Tibial nerve (tissue), 4 donors: Measurements from ENCODE around the gene FAM47E. TPM values are rescaled to one million over a fixed set of nuclear protein-coding genes. Genes with fewer than 3 reads are reported as not detected.
"Not testable (repeated sequence)": the region's sequence is repeated elsewhere in the genome, so short reads cannot be mapped to it uniquely, and the experiment has no call there.

Experiments used
- DNase-seq, 2 donors: peaks; one replicate each; pipeline ENCODE4 v3.0.0-alpha.2; 2019; ENCODE audit warnings: low spot score in 2 of 2
- H3K27ac ChIP-seq, 4 donors: fragments of 200-600 bp; sonication (generic) in 3 of 4; one replicate each; pipeline ENCODE4 v1.5.1; 2017 to 2019; ENCODE audit warnings: mild to moderate bottlenecking in 1 of 4
- H3K27me3 ChIP-seq, 2 donors: fragments of 200-600 bp; sonication (generic) in 1 of 2; one replicate each; pipeline versions ENCODE4 v1.5.1 to v1.6.0; 2017 to 2019
- H3K36me3 ChIP-seq, 3 donors: fragments of 200-600 bp; sonication (generic); one replicate each; pipeline ENCODE4 v1.5.1; 2018 to 2019
- H3K4me1 ChIP-seq, 4 donors: fragments of 200-600 bp; sonication (generic) in 3 of 4; one replicate each; pipeline ENCODE4 v1.5.1; 2017 to 2019
- H3K4me3 ChIP-seq, 4 donors: fragments of 200-600 bp; sonication (generic) in 3 of 4; one replicate each; pipeline ENCODE4 v1.5.1; 2017 to 2019; ENCODE audit warnings: mild to moderate bottlenecking in 1 of 4, moderate library complexity in 1 of 4
- H3K9me3 ChIP-seq, 4 donors: fragments of 200-600 bp; sonication (generic) in 3 of 4; one replicate each; pipeline ENCODE4 v1.5.1; 2017 to 2019
- EP300 ChIP-seq, 2 donors: sonication (generic); formaldehyde crosslinking; IDR thresholded peaks; one replicate each; pipeline ENCODE4 v1.6.1; 2017; ENCODE audit warnings: antibody characterized with exemption in 2 of 2, mild to moderate bottlenecking in 1 of 2
- POLR2A ChIP-seq, 2 donors: fragments of 450-650 bp; IDR thresholded peaks; one replicate each; pipeline ENCODE4 v1.6.1; 2017; ENCODE audit warnings: antibody characterized with exemption in 2 of 2, mild to moderate bottlenecking in 2 of 2, moderate library complexity in 2 of 2
- WGBS, 2 donors: methylation state at CpG; one replicate each; pipeline ENCODE4 v1.1.5; 2018; 5-methylcytosine and 5-hydroxymethylcytosine counted together
- total RNA-seq, 4 donors: library from RNA; depleted of rRNA; stranded (reverse); fragments of >200 nt; gene quantifications; one replicate each; pipeline ENCODE4 v1.1.0, GENCODE V29; 2016
- TF ChIP-seq, protein P1 (sequence below), 5 experiments: fragments of 200-600 bp in 3 of 5; fragments of 450-650 bp in 2 of 5; sonication (generic) in 3 of 5; IDR thresholded peaks; one replicate each; pipeline ENCODE4 v1.5.1; 2016 to 2019; ENCODE audit warnings: antibody characterized with exemption in 5 of 5, mild to moderate bottlenecking in 3 of 5, moderate library complexity in 2 of 5

Gene FAM47E
- total RNA-seq, 4 donors from 2014 or later, result 0.30 to 4.6 (median 1.5) TPM

DNA sequence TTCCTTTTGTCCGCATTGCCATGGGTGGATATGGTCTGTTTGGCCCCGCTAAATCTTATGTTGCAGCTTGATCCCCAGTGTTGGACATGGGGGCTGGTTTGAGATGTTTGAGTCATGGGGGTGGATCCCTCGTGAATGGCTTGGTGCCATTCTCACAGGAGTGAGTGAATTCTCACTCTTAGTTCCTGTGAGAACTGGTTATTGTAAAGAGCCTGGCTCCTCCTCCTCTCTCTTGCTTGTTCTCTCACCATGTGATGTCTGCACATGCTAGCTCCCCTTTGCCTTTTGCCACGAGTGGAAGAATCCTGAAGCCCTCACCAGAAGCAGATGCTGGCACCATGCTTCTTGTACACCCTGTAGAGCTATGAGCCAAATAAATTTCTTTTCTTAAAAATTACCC lies 32.4 kb downstream of the FAM47E start:
- TF ChIP-seq, protein P1, sequence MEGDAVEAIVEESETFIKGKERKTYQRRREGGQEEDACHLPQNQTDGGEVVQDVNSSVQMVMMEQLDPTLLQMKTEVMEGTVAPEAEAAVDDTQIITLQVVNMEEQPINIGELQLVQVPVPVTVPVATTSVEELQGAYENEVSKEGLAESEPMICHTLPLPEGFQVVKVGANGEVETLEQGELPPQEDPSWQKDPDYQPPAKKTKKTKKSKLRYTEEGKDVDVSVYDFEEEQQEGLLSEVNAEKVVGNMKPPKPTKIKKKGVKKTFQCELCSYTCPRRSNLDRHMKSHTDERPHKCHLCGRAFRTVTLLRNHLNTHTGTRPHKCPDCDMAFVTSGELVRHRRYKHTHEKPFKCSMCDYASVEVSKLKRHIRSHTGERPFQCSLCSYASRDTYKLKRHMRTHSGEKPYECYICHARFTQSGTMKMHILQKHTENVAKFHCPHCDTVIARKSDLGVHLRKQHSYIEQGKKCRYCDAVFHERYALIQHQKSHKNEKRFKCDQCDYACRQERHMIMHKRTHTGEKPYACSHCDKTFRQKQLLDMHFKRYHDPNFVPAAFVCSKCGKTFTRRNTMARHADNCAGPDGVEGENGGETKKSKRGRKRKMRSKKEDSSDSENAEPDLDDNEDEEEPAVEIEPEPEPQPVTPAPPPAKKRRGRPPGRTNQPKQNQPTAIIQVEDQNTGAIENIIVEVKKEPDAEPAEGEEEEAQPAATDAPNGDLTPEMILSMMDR (IDR thresholded peaks at IDR 0.05), result no peak
- no peak for TF ChIP-seq POLR2A (IDR thresholded peaks at IDR 0.05)
- TF ChIP-seq EP300 (IDR thresholded peaks at IDR 0.05), result no peak
- Histone ChIP-seq H3K9me3 (peaks cover 0 to 13% (median 0%) of the 10 kb centered on the region in 4 donors), H3K4me3 (no peak overlapping the region), H3K4me1 (no peaks in the 10 kb centered on the region), H3K27me3 (no peaks in the 10 kb centered on the region), H3K27ac (no peak overlapping the region), H3K36me3 (no peaks in the 10 kb centered on the region)
- WGBS, 2 donors, result 71 to 72% methylated on average over 4 of the region's 4 CpGs
- DNase-seq, result no peak

- not testable (repeated sequence) for DNase-seq
- 79 to 83% methylated on average over 3 of the region's 3 CpGs for WGBS, 2 donors
- H3K9me3 ChIP-seq, result peaks cover 0 to 13% (median 0%) of the 10 kb centered on the region in 4 donors
These were observed 36.3 kb downstream of the FAM47E start for GRCh38 chr4:76287811-76288210.

DNA sequence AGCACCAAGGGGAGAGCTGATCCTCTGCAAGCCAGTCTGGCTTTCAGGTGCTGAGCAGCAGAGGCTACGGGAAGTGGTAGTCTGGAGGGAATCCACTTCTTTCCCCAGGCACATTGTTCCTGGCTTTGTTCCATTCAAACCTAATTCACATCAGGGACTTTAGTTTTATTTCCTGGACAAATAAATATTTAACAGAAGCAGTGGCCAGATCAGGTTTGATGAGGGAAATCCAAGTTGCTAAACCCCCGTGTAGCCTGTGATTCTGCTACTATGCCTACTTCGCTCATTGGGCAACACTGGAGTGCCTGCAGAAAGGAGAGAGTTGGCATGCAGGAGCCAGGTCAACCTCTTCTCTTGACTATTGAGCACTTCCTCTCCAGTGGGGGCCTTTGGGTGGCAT lies 41.2 kb downstream of the FAM47E start:
- H3K27me3 ChIP-seq, result no peaks in the 10 kb centered on the region
- no peaks in the 10 kb centered on the region for H3K36me3 ChIP-seq
- H3K4me1 ChIP-seq, result no peaks in the 10 kb centered on the region
- H3K9me3 ChIP-seq, result peaks cover 0 to 16% (median 0%) of the 10 kb centered on the region in 4 donors
- TF ChIP-seq, protein P1 (IDR thresholded peaks at IDR 0.05), result no peak
- TF ChIP-seq POLR2A (IDR thresholded peaks at IDR 0.05), result no peak
- no peak for TF ChIP-seq EP300 (IDR thresholded peaks at IDR 0.05)
- WGBS, 2 donors, result 74 to 89% methylated on average over 3 of the region's 3 CpGs
- H3K27ac ChIP-seq, result no peak overlapping the region
- no peak overlapping the region for H3K4me3 ChIP-seq
- DNase-seq, result no peak

More at GRCh38 chr4:76287811-76288210, 36.3 kb downstream of the FAM47E start:
- H3K4me3 ChIP-seq, H3K36me3 ChIP-seq, H3K27me3 ChIP-seq, H3K4me1 ChIP-seq, H3K27ac ChIP-seq: not testable (repeated sequence)

GRCh38 chr4:76293772-76294171 lies 42.3 kb downstream of the FAM47E start:
- DNase-seq, result no peak
- WGBS, 2 donors, result 70 to 78% methylated on average over 2 of the region's 2 CpGs
- Histone ChIP-seq H3K9me3 (peaks cover 0 to 18% (median 0%) of the 10 kb centered on the region in 4 donors), H3K27ac (no peak overlapping the region), H3K27me3 (no peaks in the 10 kb centered on the region), H3K4me3 (no peak overlapping the region), H3K36me3 (no peaks in the 10 kb centered on the region), H3K4me1 (no peaks in the 10 kb centered on the region)
- TF ChIP-seq POLR2A (IDR thresholded peaks at IDR 0.05) (no peak), EP300 (IDR thresholded peaks at IDR 0.05) (no peak)
- TF ChIP-seq, protein P1 (IDR thresholded peaks at IDR 0.05), result no peak

DNA sequence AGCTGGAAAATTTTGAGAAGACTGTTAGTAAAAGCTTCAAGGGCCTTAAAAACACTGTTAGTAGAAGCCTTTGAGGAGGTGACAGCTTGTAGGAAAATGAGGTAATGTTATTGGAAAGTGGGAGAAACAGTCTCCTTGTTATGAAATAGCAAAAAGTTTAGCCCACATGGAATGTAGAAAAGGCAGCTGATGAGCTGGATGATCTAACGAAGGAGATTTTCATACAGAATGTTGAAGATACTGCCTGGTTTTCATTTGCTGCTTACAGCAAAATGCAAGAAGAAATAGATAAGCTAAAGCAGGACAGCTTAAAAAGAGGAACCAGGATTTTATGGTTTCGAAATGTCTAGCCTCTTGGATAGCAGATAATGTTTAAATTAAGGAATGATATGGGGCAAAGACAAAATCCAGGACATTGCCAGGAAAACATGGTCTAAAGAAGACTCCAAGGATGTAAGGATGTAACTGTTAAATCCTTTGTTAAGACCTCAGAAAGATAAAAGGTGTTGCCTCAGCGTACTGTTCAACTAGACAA lies 44.8 kb downstream of the FAM47E start:
- Histone ChIP-seq H3K27ac (no peak overlapping the region), H3K4me1 (no peaks in the 10 kb centered on the region), H3K27me3 (no peaks in the 10 kb centered on the region), H3K4me3 (no peak overlapping the region), H3K36me3 (no peaks in the 10 kb centered on the region), H3K9me3 (peaks cover 0 to 18% (median 0%) of the 10 kb centered on the region in 4 donors)
- TF ChIP-seq, protein P1 (IDR thresholded peaks at IDR 0.05), result no peak
- TF ChIP-seq POLR2A (IDR thresholded peaks at IDR 0.05) (no peak), EP300 (IDR thresholded peaks at IDR 0.05) (no peak)
- 79% methylated on average over 3 of the region's 3 CpGs for WGBS, 2 donors
- DNase-seq, result no peak

- H3K9me3 ChIP-seq, result peaks cover 0 to 18% (median 0%) of the 10 kb centered on the region in 4 donors
These were observed 46.7 kb downstream of the FAM47E start for GRCh38 chr4:76298227-76298626.

More at GRCh38 chr4:76298227-76298626, 46.7 kb downstream of the FAM47E start:
- Histone ChIP-seq H3K4me3 (no peak overlapping the region), H3K36me3 (no peaks in the 10 kb centered on the region), H3K27me3 (no peaks in the 10 kb centered on the region), H3K27ac (no peak overlapping the region), H3K4me1 (no peaks in the 10 kb centered on the region)
- TF ChIP-seq, protein P1 (IDR thresholded peaks at IDR 0.05), result no peak
- no peak for TF ChIP-seq POLR2A (IDR thresholded peaks at IDR 0.05)
- no peak for TF ChIP-seq EP300 (IDR thresholded peaks at IDR 0.05)
- no peak for DNase-seq
